Activated CD4-positive, alpha-beta T cell treated with anti-CD3 and anti-CD28 coated beads, Interleukin-2, Interleukin-4, amounts not matched to agents 100 ng/mL and 50 ng/mL, durations not matched to agents 16 hours and 8 hours (primary cell): Measurements from ENCODE around the gene PCGF6.

Experiments used
- DNase-seq: peaks from one replicate; pipeline ENCODE4 v3.0.0-alpha.2; 2020; ENCODE audit warnings: low spot score

PCGF6 gene

GRCh38 chr10:103256613-103257012, 94.3 kb downstream of the PCGF6 start:
- DNase-seq, result no peak

- peak; percentile 71 for DNase-seq
Measured at GRCh38 chr10:103254538-103255325, 96.2 kb downstream of the PCGF6 start.

- no peak for DNase-seq
Measured at GRCh38 chr10:103254113-103254512, 96.8 kb downstream of the PCGF6 start.
